ENCODE measurements around the gene USF2.

USF2 gene

GRCh38 chr19:35246466-35247092, 22.2 kb upstream of the USF2 start:
- no peak for DNase-seq

GRCh38 chr19:35247526-35248309, 21.0 kb upstream of the USF2 start:
- peak; percentile 91 for DNase-seq

- DNase-seq, result peak; percentile 93
Observed at GRCh38 chr19:35248310-35249145, 20.2 kb upstream of the USF2 start, which contains the start of gene LSR. Gene LSR (plus strand): TSS chr19:35249002. CDS start chr19:35249023, 21 bp downstream.

- DNase-seq, result no peak
Observed at GRCh38 chr19:35249146-35249847, 19.5 kb upstream of the USF2 start.

- DNase-seq, result peak; percentile 77
Observed at GRCh38 chr19:35249848-35250711, 18.7 kb upstream of the USF2 start.

- DNase-seq, result no peak
Observed at GRCh38 chr19:35251456-35251855, 17.3 kb upstream of the USF2 start.

- no peak for DNase-seq
Observed at GRCh38 chr19:35253316-35254286, 15.2 kb upstream of the USF2 start.

- DNase-seq, result no peak
Observed at GRCh38 chr19:35254341-35255297, 14.1 kb upstream of the USF2 start.

GRCh38 chr19:35256566-35256965, 12.2 kb upstream of the USF2 start:
- DNase-seq, result no peak

- DNase-seq, result no peak
Observed at GRCh38 chr19:35257113-35257461, 11.7 kb upstream of the USF2 start.

GRCh38 chr19:35260694-35261304, 8.0 kb upstream of the USF2 start:
- no peak for DNase-seq

- no peak for DNase-seq
Observed at GRCh38 chr19:35261356-35262100, 7.2 kb upstream of the USF2 start.

GRCh38 chr19:35262101-35262761, 6.5 kb upstream of the USF2 start:
- DNase-seq, result no peak

GRCh38 chr19:35264268-35265125, 4.3 kb upstream of the USF2 start:
- no peak for DNase-seq

- no peak for DNase-seq
Observed at GRCh38 chr19:35265126-35265899, 3.4 kb upstream of the USF2 start.

All from NCI-H2029 (cell line).